ENCODE data around the gene SLC25A11.

Gene SLC25A11

GRCh38 chr17:4900231-4901107 is 39.4 kb downstream of the SLC25A11 start:
- Mint-ChIP-seq H3K4me1 (peaks cover 15% of the 10 kb centered on the region), H3K27ac (no peak overlapping the region), H3K27me3 (ENCODE audit: low read depth) (no peaks in the 10 kb centered on the region), H3K4me3 (no peak overlapping the region), H3K36me3 (ENCODE audit: low read depth) (peaks cover 13% of the 10 kb centered on the region), H3K9me3 (no peaks in the 10 kb centered on the region)
- no peak for TF ChIP-seq CTCF (IDR thresholded peaks at IDR 0.05; ENCODE audit: unreplicated experiment in 3 of 3)

- Mint-ChIP-seq H3K4me1 (peaks cover 15% of the 10 kb centered on the region), H3K27me3 (ENCODE audit: low read depth) (no peaks in the 10 kb centered on the region), H3K9me3 (no peaks in the 10 kb centered on the region), H3K27ac (peak within 1 kb of the TSS in 2 of 3 experiments; percentile 20 to 73), H3K4me3 (peak within 1 kb of the TSS; percentile 70 to 73 (median 70)), H3K36me3 (ENCODE audit: low read depth) (peaks cover 19% of the 10 kb centered on the region)
- no peak for TF ChIP-seq CTCF (IDR thresholded peaks at IDR 0.05; ENCODE audit: unreplicated experiment in 3 of 3)
Observed at GRCh38 chr17:4899341-4900230, 40.3 kb downstream of the SLC25A11 start, which contains the start of gene C17orf107. Gene C17orf107, plus strand, starts transcription at chr17:4899536. Its CDS starts 227 bp downstream, at chr17:4899763.

- Mint-ChIP-seq H3K9me3 (no peaks in the 10 kb centered on the region), H3K4me3 (peak overlapping the region in 1 of 3 experiments; percentile 58), H3K27ac (no peak overlapping the region), H3K27me3 (ENCODE audit: low read depth) (no peaks in the 10 kb centered on the region), H3K4me1 (peaks cover 15% of the 10 kb centered on the region), H3K36me3 (ENCODE audit: low read depth) (peaks cover 19% of the 10 kb centered on the region)
- TF ChIP-seq CTCF (IDR thresholded peaks at IDR 0.05; ENCODE audit: unreplicated experiment in 3 of 3) = no peak
Observed at GRCh38 chr17:4898927-4899326, 40.9 kb downstream of the SLC25A11 start.

GRCh38 chr17:4898351-4898750 is 41.5 kb downstream of the SLC25A11 start:
- TF ChIP-seq CTCF (IDR thresholded peaks at IDR 0.05; ENCODE audit: unreplicated experiment in 3 of 3) = no peak
- Mint-ChIP-seq H3K36me3 (ENCODE audit: low read depth) (peaks cover 19% of the 10 kb centered on the region), H3K27ac (peak overlapping the region in 1 of 3 experiments; percentile 20), H3K9me3 (no peaks in the 10 kb centered on the region), H3K4me3 (peak overlapping the region; percentile 38 to 64 (median 58)), H3K27me3 (ENCODE audit: low read depth) (no peaks in the 10 kb centered on the region), H3K4me1 (peaks cover 12% of the 10 kb centered on the region)

GRCh38 chr17:4897785-4898184 is 42.1 kb downstream of the SLC25A11 start:
- H3K27ac Mint-ChIP-seq = no peak overlapping the region
- no peaks in the 10 kb centered on the region for H3K9me3 Mint-ChIP-seq
- H3K36me3 Mint-ChIP-seq (ENCODE audit: low read depth) = peaks cover 19% of the 10 kb centered on the region

More at GRCh38 chr17:4897785-4898184, 42.1 kb downstream of the SLC25A11 start:
- H3K4me1 Mint-ChIP-seq = peaks cover 7% of the 10 kb centered on the region
- TF ChIP-seq CTCF (IDR thresholded peaks at IDR 0.05; ENCODE audit: unreplicated experiment in 3 of 3) = no peak
- H3K27me3 Mint-ChIP-seq (ENCODE audit: low read depth) = no peaks in the 10 kb centered on the region
- H3K4me3 Mint-ChIP-seq = no peak overlapping the region
